ENCODE data around the gene HOXB4.

DNA sequence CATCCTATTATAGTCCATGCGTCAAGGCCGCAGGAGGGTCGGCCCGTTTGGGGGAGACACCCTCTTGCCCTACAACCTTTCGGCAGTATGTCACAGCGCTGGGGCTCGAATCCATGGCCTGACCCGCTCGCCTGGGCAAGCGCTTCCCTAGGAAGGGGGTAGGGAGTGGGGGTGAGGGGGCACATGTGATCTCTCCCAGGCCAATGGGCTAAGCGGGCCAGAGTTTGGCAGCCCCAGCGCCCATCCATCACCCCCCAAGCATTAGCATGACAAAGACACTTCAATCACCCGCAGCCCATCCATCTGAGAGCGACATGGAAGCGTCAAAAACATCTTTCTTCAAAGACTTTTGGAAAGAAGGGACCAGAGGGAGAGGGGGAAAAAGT is 47.3 kb downstream of the HOXB4 start, which contains the start of gene HOXB1:
- TF ChIP-seq, protein P1, sequence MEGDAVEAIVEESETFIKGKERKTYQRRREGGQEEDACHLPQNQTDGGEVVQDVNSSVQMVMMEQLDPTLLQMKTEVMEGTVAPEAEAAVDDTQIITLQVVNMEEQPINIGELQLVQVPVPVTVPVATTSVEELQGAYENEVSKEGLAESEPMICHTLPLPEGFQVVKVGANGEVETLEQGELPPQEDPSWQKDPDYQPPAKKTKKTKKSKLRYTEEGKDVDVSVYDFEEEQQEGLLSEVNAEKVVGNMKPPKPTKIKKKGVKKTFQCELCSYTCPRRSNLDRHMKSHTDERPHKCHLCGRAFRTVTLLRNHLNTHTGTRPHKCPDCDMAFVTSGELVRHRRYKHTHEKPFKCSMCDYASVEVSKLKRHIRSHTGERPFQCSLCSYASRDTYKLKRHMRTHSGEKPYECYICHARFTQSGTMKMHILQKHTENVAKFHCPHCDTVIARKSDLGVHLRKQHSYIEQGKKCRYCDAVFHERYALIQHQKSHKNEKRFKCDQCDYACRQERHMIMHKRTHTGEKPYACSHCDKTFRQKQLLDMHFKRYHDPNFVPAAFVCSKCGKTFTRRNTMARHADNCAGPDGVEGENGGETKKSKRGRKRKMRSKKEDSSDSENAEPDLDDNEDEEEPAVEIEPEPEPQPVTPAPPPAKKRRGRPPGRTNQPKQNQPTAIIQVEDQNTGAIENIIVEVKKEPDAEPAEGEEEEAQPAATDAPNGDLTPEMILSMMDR (IDR thresholded peaks at IDR 0.05), result no peak
- TF ChIP-seq POLR2A (IDR thresholded peaks at IDR 0.05), result no peak
